ENCODE data around the gene LSM14A.

Gene LSM14A

DNA sequence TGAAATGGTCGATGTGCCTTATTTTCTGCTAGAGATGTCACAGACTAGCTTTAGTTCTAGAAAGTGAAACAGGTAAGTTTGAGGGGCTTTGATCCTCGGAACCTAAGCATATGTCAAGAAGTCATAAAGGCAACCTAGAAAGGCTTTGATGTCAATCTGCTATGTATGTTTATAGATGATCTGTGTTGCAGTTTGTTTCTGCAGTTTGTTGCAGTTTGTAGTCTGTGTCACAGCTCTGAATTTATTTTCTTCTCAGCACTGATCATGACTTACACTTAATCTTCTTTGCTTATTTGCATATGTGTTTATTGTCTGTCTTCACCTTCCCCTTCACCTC is 5.9 kb downstream of the LSM14A start:
- TF ChIP-seq TEAD4 (IDR thresholded peaks at IDR 0.05), result no peak
- no peak for TF ChIP-seq CREB1 (IDR thresholded peaks at IDR 0.05; ENCODE audit: low read depth)
- TF ChIP-seq RAD21 (IDR thresholded peaks at IDR 0.05; ENCODE audit: low read depth), result no peak
- no peak for TF ChIP-seq YY1 (IDR thresholded peaks at IDR 0.05; ENCODE audit: low read depth)
- no peak for TF ChIP-seq EP300 (IDR thresholded peaks at IDR 0.05; ENCODE audit: borderline replicate concordance)
- no peak for TF ChIP-seq ZBTB7A (IDR thresholded peaks at IDR 0.05; ENCODE audit: low read depth)
- no peak for TF ChIP-seq TCF12 (IDR thresholded peaks at IDR 0.05; ENCODE audit: low read depth)
- TF ChIP-seq, protein P1, sequence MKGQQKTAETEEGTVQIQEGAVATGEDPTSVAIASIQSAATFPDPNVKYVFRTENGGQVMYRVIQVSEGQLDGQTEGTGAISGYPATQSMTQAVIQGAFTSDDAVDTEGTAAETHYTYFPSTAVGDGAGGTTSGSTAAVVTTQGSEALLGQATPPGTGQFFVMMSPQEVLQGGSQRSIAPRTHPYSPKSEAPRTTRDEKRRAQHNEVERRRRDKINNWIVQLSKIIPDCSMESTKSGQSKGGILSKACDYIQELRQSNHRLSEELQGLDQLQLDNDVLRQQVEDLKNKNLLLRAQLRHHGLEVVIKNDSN (IDR thresholded peaks at IDR 0.05), result no peak
- TF ChIP-seq EGR1 (IDR thresholded peaks at IDR 0.05), result no peak
- no peak for TF ChIP-seq FOXM1 (IDR thresholded peaks at IDR 0.05; ENCODE audit: borderline replicate concordance, low read depth)
- TF ChIP-seq CEBPB (IDR thresholded peaks at IDR 0.05), result no peak
- TF ChIP-seq, protein P2, sequence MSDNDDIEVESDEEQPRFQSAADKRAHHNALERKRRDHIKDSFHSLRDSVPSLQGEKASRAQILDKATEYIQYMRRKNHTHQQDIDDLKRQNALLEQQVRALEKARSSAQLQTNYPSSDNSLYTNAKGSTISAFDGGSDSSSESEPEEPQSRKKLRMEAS (IDR thresholded peaks at IDR 0.05), result no peak
- TF ChIP-seq, protein P3, sequence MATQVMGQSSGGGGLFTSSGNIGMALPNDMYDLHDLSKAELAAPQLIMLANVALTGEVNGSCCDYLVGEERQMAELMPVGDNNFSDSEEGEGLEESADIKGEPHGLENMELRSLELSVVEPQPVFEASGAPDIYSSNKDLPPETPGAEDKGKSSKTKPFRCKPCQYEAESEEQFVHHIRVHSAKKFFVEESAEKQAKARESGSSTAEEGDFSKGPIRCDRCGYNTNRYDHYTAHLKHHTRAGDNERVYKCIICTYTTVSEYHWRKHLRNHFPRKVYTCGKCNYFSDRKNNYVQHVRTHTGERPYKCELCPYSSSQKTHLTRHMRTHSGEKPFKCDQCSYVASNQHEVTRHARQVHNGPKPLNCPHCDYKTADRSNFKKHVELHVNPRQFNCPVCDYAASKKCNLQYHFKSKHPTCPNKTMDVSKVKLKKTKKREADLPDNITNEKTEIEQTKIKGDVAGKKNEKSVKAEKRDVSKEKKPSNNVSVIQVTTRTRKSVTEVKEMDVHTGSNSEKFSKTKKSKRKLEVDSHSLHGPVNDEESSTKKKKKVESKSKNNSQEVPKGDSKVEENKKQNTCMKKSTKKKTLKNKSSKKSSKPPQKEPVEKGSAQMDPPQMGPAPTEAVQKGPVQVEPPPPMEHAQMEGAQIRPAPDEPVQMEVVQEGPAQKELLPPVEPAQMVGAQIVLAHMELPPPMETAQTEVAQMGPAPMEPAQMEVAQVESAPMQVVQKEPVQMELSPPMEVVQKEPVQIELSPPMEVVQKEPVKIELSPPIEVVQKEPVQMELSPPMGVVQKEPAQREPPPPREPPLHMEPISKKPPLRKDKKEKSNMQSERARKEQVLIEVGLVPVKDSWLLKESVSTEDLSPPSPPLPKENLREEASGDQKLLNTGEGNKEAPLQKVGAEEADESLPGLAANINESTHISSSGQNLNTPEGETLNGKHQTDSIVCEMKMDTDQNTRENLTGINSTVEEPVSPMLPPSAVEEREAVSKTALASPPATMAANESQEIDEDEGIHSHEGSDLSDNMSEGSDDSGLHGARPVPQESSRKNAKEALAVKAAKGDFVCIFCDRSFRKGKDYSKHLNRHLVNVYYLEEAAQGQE (IDR thresholded peaks at IDR 0.05; ENCODE audit: low read depth), result no peak
- no peak for TF ChIP-seq NFIC (IDR thresholded peaks at IDR 0.05)
- TF ChIP-seq TAF1 (IDR thresholded peaks at IDR 0.05; ENCODE audit: low read depth), result no peak

DNA sequence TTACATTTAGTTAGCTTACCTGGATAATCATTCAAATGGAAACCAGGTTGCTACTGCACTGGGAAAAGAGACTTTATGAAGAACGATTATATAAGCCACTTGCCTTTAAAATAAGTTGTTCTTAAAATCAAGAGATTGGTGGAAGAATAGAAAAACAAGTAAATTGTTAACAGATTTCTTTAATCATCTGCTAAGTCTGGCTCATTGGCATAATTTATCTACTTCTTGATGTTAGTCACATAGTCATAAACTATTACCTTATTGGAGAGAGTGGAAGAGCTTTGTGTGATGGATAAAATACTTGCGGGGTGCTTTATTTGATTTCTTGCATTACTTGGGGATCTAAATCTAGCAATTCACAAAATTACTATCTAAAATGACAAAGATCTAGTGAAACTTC is 6.8 kb downstream of the LSM14A start:
- no peak for TF ChIP-seq TEAD4 (IDR thresholded peaks at IDR 0.05)
- TF ChIP-seq TCF12 (IDR thresholded peaks at IDR 0.05; ENCODE audit: low read depth), result no peak
- TF ChIP-seq, protein P1 (IDR thresholded peaks at IDR 0.05), result no peak
- no peak for TF ChIP-seq CEBPB (IDR thresholded peaks at IDR 0.05)
- TF ChIP-seq YY1 (IDR thresholded peaks at IDR 0.05; ENCODE audit: low read depth), result no peak
- TF ChIP-seq TAF1 (IDR thresholded peaks at IDR 0.05; ENCODE audit: low read depth), result no peak
- TF ChIP-seq EGR1 (IDR thresholded peaks at IDR 0.05), result no peak

DNA sequence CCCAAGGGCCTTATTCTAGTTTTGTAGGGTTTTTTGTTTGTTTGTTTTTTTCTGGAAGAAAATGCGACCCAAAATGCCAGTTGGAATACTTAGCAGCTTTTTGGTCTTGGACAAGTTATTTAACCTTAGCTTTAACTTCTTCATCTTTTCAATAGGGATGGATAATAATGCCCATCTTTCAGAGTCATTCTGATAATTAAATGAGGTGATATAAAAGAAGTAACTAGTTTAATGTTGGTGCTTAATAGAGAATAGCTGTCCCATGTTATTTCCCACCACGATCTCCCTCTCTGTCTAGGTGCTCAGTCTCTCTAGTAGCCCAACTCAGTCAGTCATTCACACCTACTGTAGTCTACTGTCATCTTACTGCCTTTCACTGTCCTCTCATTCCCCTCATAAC is 8.0 kb downstream of the LSM14A start:
- TF ChIP-seq, protein P2 (IDR thresholded peaks at IDR 0.05), result no peak
- TF ChIP-seq ZBTB7A (IDR thresholded peaks at IDR 0.05; ENCODE audit: low read depth) (no peak), CEBPB (IDR thresholded peaks at IDR 0.05) (no peak), EGR1 (IDR thresholded peaks at IDR 0.05) (no peak)
- TF ChIP-seq, protein P3 (IDR thresholded peaks at IDR 0.05; ENCODE audit: low read depth), result no peak

DNA sequence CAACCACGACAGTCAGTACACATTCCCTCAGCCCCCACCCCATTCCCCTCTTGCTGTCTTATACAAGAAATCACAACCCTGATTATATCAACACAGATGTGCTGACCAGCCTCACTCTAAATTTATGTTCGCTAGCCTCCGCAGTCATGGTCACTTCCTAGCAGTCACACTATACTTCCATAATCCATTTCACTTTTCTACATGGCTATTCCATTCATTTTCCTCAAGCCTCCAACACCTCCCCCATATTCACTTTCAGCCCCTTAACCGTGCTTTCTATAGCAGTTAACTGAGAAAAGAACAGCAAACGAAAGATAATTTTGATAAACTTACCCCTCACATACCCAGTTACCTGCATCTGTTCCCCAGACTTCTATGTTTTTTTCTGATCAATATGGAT is 8.4 kb downstream of the LSM14A start:
- TF ChIP-seq EP300 (IDR thresholded peaks at IDR 0.05; ENCODE audit: borderline replicate concordance), result no peak

DNA sequence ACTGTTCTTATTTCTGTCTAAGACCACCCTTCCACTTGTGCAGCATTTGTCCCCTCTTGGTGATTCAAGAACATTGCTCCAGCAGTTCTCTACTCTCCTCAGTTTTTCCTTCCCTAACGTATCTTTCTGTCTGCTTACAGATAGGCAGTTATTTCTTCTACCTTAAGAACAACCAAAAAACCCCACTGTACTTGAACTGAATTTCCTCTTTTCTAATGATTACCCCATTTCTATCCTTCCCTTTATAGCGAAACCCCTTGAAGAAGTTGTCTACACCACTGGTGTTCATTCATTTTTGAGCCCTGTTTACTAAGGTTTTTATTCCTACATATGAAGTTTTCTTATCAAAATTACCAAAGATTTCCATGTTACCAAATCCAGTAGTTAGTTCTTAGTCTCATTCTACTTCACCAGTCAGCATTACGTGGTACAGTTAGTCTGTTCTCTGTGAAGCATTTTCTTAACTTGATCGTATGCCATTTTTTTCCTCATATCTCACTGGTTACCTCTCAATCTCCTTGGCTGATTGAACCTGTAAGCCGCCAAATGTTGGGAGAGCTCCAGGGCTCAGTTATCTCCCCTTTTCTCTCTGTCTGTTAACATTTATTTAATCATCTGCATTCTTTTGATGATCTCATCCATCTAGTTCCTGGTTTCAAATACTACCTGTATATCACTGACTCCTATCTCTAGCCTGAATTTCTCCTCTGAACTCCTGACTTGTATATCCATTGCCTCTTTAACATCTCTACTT is 9.0 kb downstream of the LSM14A start:
- TF ChIP-seq RAD21 (IDR thresholded peaks at IDR 0.05; ENCODE audit: low read depth) (no peak), TEAD4 (IDR thresholded peaks at IDR 0.05) (no peak), FOXM1 (IDR thresholded peaks at IDR 0.05; ENCODE audit: borderline replicate concordance, low read depth) (no peak), EGR1 (IDR thresholded peaks at IDR 0.05) (no peak), CREB1 (IDR thresholded peaks at IDR 0.05; ENCODE audit: low read depth) (no peak), EP300 (IDR thresholded peaks at IDR 0.05; ENCODE audit: borderline replicate concordance) (no peak)
- TF ChIP-seq, protein P1 (IDR thresholded peaks at IDR 0.05), result no peak

DNA sequence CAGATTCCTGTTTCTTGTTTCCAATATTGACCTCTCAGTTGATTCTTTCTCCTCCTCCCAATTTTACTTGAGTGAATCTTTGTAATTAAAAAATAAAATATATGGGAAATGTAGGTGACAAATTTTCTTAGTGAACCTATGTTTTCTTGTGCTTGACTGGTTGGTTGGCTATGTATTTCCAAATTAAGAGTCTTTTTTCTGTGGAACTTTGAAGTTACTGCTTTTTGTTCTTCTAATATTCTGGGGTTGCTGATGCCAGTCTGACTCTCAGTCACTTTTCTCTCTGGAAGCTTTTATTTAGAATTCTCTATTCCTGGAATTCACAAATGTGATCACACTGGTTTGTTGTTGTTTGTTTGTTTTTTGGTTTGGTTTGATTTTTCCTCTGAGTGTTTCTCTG is 9.8 kb downstream of the LSM14A start:
- TF ChIP-seq EP300 (IDR thresholded peaks at IDR 0.05; ENCODE audit: borderline replicate concordance) (no peak), FOXM1 (IDR thresholded peaks at IDR 0.05; ENCODE audit: borderline replicate concordance, low read depth) (no peak), TEAD4 (IDR thresholded peaks at IDR 0.05) (no peak), TAF1 (IDR thresholded peaks at IDR 0.05; ENCODE audit: low read depth) (no peak), CREB1 (IDR thresholded peaks at IDR 0.05; ENCODE audit: low read depth) (no peak), EGR1 (IDR thresholded peaks at IDR 0.05) (no peak), TCF12 (IDR thresholded peaks at IDR 0.05; ENCODE audit: low read depth) (no peak)
